COLO668 (cell line): ENCODE measurements around the gene SYT3.

Experiments
- DNase-seq: peaks from one replicate; lab custom pipeline; 2025; ENCODE audit not compliant: unreplicated experiment; lab: John Stamatoyannopoulos, UW

SYT3 gene

GRCh38 chr19:50639121-50640112 lies at the start of gene SYT3:
TSS of gene SYT3 (minus strand) at chr19:50639881. CDS start at chr19:50637411, 2,470 bp downstream.
- peak; percentile 7 for DNase-seq

GRCh38 chr19:50688766-50689165 lies 49.1 kb upstream of the SYT3 start:
- DNase-seq = no peak

GRCh38 chr19:50686310-50687032 lies 46.8 kb upstream of the SYT3 start:
- no peak for DNase-seq

GRCh38 chr19:50679177-50680125 lies 39.8 kb upstream of the SYT3 start:
- DNase-seq = peak; percentile 59

GRCh38 chr19:50678323-50678722 lies 38.6 kb upstream of the SYT3 start:
- DNase-seq = no peak

- no peak for DNase-seq
Observed at GRCh38 chr19:50677636-50678035, 38.0 kb upstream of the SYT3 start.

- DNase-seq = no peak
Observed at GRCh38 chr19:50676625-50677197, 37.0 kb upstream of the SYT3 start.

GRCh38 chr19:50673118-50673517 lies 33.4 kb upstream of the SYT3 start:
- no peak for DNase-seq

- DNase-seq = no peak
Observed at GRCh38 chr19:50670102-50670380, 30.4 kb upstream of the SYT3 start.

- DNase-seq = peak; percentile 29
Observed at GRCh38 chr19:50669302-50670101, 29.8 kb upstream of the SYT3 start.

GRCh38 chr19:50668879-50669278 lies 29.2 kb upstream of the SYT3 start:
- no peak for DNase-seq

- DNase-seq = no peak
Observed at GRCh38 chr19:50668416-50668815, 28.7 kb upstream of the SYT3 start.

- no peak for DNase-seq
Observed at GRCh38 chr19:50667759-50668231, 28.1 kb upstream of the SYT3 start.

GRCh38 chr19:50667177-50667758 lies 27.6 kb upstream of the SYT3 start:
- DNase-seq = no peak

- DNase-seq = no peak
Observed at GRCh38 chr19:50666346-50667176, 26.9 kb upstream of the SYT3 start.

GRCh38 chr19:50664204-50664603 lies 24.5 kb upstream of the SYT3 start:
- no peak for DNase-seq

- no peak for DNase-seq
Observed at GRCh38 chr19:50663482-50663790, 23.8 kb upstream of the SYT3 start.

- no peak for DNase-seq
Observed at GRCh38 chr19:50662651-50663481, 23.2 kb upstream of the SYT3 start.
